DMS114 treated with DMSO at 0.1 percent for 48 hours (cell line): ENCODE data around the gene NPR1.
"Not testable (repeated sequence)": the region's sequence is repeated elsewhere in the genome, so short reads cannot be mapped to it uniquely, and the experiment has no call there.

Experiments
- DNase-seq: peaks from one replicate; lab custom pipeline; 2025; ENCODE audit not compliant: unreplicated experiment; lab: John Stamatoyannopoulos, UW

Gene NPR1

DNA sequence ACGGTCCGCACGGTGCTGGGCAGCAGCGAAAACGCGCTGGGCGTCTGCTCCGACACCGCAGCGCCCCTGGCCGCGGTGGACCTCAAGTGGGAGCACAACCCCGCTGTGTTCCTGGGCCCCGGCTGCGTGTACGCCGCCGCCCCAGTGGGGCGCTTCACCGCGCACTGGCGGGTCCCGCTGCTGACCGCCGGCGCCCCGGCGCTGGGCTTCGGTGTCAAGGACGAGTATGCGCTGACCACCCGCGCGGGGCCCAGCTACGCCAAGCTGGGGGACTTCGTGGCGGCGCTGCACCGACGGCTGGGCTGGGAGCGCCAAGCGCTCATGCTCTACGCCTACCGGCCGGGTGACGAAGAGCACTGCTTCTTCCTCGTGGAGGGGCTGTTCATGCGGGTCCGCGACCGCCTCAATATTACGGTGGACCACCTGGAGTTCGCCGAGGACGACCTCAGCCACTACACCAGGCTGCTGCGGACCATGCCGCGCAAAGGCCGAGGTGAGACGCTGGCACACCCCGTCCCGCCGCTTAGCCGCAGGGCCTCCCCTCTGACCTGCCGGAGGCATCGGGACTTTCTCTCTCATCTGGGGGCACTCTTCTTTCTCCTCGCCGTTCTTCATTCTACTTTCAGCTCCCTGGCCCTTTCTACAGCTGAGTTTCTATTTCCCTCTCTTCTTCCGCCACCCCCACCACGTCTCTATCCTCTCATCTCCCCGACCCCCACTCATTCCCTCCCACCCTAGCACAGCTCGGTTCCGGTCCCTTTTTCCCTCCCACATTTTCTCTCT is 1.0 kb downstream of the NPR1 start:
- DNase-seq: no peak

DNA sequence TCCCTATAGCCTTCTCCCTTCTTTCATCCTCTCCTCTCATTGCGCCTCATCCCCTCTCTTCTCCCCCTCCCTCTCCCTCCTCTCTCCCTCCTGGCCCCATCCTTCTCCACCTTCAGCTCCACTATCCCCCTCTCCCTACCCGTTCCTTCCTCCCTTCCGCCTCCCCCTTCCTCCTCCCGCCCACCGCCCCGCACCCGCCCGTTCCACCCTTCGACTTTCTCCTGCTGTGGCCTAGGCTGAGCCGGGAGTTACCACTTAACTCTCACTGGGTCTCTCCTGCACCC is 1.6 kb downstream of the NPR1 start:
- no peak for DNase-seq

GRCh38 chr1:153682730-153683129 is 4.2 kb downstream of the NPR1 start:
- DNase-seq: no peak

GRCh38 chr1:153683854-153684253 is 5.4 kb downstream of the NPR1 start:
- no peak for DNase-seq

DNA sequence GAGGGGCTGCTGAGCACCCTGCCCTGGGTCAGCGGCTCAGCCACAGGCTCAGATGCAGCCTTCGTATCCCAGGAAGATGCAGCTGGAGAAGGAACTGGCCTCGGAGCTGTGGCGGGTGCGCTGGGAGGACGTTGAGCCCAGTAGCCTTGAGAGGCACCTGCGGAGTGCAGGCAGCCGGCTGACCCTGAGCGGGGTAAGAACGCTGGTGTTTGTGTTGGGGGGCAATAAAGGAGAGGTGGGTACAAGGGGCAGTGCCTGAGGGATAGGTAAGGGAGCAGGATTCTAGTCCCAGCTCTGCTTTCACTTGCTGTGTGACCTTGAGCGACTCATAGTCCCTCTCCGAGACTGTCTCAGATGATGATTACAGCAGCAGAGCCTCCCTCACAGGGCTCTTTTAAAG is 6.4 kb downstream of the NPR1 start:
- DNase-seq: no peak

- no peak for DNase-seq
Measured at GRCh38 chr1:153685544-153686340, 7.3 kb downstream of the NPR1 start.

GRCh38 chr1:153687346-153688125 is 9.0 kb downstream of the NPR1 start:
- no peak for DNase-seq

GRCh38 chr1:153688276-153688675 is 9.8 kb downstream of the NPR1 start:
- DNase-seq: no peak

GRCh38 chr1:153688736-153689328 is 10.3 kb downstream of the NPR1 start:
- DNase-seq: no peak

GRCh38 chr1:153693466-153693865 is 15.0 kb downstream of the NPR1 start:
- DNase-seq: no peak

GRCh38 chr1:153696741-153697140 is 18.3 kb downstream of the NPR1 start:
- no peak for DNase-seq

- DNase-seq: no peak
Measured at GRCh38 chr1:153697191-153698019, 18.9 kb downstream of the NPR1 start.

GRCh38 chr1:153698020-153698922 is 19.8 kb downstream of the NPR1 start:
- no peak for DNase-seq

GRCh38 chr1:153698923-153699714 is 20.6 kb downstream of the NPR1 start:
- no peak for DNase-seq

- no peak for DNase-seq
Measured at GRCh38 chr1:153699768-153700167, 21.3 kb downstream of the NPR1 start.

GRCh38 chr1:153705484-153705883 is 27.0 kb downstream of the NPR1 start:
- DNase-seq: no peak

DNA sequence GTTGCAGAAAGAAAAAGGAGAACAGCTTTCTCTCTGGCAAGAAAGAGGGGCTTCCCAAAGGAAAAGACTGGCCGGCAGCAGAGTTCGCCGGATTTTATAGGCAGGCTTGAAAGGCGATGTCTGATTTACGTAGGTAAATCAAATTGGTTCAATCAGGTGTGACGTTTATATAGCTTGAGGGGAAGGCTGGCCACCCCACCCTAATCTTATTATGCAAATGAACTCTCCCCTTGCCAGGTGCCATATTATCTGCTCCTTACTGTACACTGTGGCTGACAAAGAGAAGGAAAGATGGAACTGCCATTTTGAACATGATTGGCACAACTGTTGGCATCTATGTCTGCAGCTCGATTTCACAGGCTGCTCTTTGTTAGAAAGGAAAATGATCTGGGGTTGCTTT is 32.5 kb downstream of the NPR1 start:
- no peak for DNase-seq

DNA sequence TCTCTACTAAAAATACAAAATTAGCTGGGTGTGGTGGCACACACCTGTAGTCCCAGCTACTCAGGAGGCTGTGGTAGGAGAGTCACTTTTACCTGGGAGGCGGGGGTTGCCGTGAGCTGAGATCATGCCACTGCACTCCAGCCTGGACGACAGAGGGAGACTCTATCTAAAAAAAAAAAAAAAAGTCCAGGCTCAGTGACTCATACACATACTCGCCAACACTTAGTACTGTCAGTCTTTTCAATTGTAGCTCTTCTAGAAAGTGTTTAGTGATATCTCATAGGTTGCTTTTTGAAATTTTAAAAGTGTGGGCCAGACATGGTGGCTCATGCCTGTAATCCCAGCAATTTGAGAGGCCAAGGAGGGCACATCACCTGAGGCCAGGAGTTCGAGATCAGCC is 37.7 kb downstream of the NPR1 start:
- DNase-seq: not testable (repeated sequence)

DNA sequence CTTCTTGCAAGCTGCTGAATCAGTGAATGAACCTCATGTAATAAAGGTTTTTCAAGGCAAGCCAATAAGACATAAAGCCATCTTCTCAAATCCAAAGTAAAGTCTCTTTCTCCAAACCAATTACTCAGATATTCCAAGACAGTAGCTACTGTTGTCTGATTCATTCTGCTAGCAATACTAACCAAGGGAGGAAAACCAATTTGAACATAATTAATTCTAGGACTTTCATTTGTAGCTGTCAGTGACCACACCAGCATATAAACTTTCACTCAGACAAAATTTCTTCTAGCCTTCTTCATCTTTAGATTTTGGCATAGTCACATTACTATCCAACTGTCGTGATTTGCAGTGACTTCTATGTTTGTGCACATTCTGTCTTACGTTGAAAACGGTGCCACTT is 38.8 kb downstream of the NPR1 start:
- DNase-seq: no peak
